Nucleus accumbens (tissue), 56 donors: Measurements from ENCODE around the gene GMNN.

Experiments
- DNase-seq, 56 donors: peaks; one replicate each; lab custom pipeline; 2025; lab: John Stamatoyannopoulos, UW

The GMNN gene

DNA sequence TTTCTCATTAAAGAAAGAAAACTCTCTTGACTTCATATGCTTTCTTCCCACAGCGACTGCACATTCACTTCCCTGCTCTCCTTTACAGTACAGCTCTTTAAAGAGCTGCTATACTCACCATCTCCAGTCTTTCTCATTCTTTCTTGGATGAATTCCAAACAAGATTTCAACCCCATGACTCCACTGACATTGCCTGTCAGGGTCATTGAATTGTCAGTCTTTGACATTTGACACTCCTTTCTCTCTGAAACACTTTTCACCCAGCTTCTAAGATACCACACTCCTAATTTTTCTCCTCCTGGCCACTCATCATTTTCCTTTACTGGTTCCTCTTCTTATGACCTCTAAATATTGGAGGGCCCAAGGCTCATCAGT lies 24.8 kb downstream of the GMNN start:
- DNase-seq = no peak

DNA sequence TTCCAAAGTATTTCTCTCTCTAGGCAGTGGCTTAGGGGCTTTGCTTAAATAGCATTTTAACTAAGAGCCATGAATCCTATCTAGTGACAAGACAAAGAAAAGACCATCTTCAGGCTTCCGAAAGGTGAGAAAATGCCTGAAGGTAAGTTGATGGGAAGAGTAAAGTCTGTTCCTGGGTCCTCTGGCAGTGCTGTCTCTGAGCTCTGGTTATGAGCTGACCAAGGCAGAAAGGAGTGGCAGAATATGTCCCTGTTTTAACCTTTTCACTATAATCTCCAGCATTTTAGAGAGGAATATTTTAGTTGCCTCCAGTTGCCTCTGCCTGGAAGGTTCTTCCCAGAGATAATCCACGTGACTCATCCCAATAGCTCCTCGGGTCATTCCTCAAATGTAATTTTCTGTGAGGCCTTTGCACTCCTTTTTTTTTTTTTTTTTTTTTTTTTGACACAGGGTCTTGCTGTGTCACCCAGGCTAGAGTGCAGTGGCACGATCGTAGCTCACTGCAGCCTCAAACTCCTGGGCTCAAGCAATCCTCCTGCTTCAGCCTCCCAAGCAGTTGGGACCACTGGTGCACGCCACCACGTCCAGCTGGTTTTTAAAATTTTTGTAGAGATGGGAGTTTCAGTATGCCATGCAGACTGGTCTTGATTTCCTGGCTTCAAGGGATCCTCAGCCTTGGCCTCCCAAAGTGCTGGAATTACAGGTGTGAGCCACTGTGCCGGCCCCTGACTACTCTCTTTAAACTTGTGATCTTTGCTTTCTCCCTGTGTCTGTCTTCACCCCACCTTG lies 27.7 kb downstream of the GMNN start:
- DNase-seq = peak in 1 of 56 donors; percentile 3

- DNase-seq = no peak
Measured at GRCh38 chr6:24807584-24807983, 32.8 kb downstream of the GMNN start.

- no peak for DNase-seq
Measured at GRCh38 chr6:24809728-24810127, 35.0 kb downstream of the GMNN start.

DNA sequence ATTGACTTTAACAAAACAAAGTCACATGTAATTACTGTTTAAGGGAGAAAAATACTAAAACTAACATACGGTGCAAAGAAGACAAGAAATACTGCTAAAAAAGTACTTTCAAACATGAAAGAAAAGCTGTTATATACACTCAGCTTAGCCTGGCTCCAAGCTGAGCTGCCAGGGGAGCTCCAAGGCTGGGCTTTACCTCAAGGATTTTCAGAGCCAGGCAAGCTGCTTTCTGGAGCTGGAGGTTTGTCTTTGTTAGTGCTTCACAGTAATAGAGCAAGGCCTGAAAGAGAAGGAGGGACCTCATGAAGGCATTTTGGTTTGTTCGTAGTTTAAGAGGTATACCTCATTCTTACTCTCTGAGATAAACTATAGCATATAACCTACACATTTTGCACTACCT lies 43.6 kb downstream of the GMNN start:
- DNase-seq = peak in 1 of 56 donors; percentile 4

DNA sequence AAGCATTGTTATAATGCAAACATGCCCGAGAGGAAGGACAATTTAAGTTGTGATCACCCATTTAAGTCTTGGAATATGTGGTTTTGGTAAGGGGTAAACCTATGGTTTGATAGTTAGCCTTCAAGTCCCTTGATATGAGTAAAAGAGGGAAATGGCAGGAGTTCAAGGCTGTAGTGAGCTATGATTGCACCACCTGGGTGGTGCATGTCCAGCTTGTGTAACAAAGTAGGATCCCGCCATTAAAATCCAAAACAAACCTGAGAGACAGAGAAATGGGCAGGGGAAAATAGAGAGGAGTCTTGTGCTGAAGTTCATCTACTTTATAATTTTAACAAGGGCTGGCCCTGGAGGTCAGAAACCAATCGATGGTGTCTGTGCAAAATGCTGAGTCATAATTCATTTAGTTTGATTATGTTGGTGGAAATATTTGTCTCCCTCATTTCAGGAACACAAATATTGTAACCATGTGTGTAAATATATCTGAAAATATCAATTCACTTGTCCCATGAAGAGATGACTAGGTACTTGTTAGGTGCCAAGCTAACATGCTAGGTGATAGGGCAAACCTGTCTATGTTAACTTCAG lies 47.2 kb downstream of the GMNN start:
- DNase-seq = no peak

DNA sequence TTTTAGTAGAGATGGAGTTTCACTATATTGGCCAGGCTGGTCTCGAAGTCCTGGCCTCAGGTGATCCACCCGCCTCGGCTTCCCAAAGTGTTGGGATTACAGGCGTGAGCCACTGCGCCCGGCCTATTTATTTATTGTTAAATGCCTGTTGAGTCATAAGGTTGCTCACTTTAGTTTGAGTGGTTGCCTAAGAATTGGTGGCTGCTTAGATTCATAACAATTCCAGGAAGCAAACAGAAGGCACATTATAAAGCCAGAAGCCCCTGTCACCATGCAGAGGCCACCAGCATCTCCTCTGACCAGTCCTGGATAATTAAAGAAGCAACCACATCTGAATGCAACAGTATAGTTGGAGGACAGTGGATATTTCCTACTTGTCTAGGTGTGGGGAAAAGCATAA lies 48.0 kb downstream of the GMNN start:
- DNase-seq = no peak

GRCh38 chr6:24823185-24823584 lies 48.4 kb downstream of the GMNN start:
- DNase-seq = no peak

GRCh38 chr6:24824142-24824938 lies 49.6 kb downstream of the GMNN start:
- no peak for DNase-seq

GRCh38 chr6:24825130-24825630 lies 50.4 kb downstream of the GMNN start:
- no peak for DNase-seq

DNA sequence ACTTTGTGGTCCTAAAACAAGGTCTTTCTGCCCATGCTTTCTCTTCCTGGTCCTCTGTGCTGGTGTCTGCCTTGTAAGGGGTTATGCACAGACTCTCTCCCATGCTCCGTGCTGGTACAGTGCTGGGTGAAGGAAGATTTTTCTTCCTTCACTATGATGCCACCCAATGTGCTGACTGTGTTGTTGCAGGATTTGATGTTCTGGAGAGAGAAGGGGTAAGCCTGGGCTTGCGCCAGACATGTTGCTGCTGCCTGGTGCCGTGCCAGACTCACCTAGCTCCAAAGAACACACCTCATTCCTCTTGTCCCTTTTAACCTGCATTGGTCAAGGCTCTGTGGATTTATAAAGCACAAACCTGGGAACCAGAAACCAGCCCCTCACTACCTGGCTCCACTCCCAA lies 52.4 kb downstream of the GMNN start:
- no peak for DNase-seq

DNA sequence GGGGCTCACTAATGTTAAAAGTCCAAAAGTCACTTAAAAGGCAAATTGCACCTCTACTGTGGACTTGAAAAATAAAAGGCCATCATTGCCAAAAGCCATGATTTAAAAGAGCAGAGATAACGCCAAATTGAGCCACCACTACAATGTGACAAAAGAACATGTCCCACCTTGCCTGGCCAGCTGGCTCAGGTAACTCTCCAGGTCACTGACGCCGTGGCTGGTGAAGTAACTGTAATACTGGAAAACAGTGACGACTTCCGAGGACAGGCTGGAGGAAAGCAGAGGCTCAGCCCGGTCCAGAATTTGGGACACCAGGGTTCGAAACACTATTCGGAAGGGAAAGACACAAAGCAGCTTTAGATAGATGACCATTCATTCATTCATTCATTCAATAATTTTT lies 53.2 kb downstream of the GMNN start:
- no peak for DNase-seq

DNA sequence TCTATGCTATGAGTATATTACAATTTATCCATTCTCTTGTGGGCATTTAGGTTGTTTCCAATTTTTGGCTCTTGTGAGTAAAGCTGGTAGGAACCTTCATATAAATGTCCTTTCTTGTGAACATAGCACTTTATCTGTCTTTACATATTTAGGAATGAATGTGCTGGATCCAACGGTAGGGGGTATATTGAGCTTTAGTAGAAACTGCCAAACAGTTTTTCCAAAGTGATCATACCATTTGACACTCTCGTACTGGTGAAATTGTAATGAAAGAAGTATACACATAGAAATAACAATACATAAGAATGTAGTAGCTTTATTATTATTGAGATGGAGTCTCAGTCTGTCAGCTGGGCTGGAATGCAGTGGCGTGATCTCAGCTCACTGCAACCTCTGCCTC lies 54.9 kb downstream of the GMNN start:
- no peak for DNase-seq

DNA sequence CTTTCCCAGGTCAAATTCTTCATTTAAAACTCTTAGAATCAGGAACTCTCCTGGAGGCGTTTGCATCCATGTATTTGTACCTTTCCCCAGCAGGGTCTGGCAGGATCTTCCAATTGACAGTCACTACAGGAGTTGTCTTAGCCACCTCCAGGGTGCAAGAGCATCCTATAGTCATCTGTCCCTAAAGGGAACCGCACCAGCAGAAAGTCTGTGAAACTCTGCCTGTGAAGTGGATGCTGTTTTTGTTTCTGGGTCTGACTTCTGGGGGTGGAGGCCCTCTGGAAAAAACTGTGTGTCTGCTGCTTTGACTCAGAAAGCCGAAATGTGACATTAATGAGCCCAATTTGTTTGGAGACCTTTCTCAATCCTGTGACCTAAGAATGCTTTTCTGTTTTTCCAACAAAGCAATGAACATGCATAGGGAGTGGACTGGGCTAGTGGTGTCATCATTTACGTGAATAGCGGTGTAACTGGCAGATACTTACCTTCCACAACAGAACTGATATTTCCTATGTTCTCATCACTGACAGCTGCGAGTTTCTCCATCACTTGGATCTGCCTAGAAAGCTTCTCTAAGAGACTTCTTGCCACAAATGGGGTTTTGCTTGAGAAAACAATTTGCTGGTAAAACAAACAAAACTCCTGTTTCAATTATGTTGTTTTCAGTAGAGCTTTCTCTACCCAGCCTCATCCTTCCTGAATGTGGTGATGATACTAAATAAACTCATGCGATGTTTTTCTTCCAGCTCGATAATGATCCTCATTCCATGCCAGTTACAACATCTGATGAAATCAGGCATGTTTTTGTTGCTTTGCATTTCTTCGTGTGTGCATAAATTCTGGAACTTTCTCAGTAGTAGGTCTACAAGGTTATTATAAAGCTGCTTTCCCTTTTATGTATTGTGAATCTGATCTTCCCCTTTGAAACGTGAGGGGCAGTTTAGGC lies 57.3 kb downstream of the GMNN start:
- DNase-seq = no peak

DNA sequence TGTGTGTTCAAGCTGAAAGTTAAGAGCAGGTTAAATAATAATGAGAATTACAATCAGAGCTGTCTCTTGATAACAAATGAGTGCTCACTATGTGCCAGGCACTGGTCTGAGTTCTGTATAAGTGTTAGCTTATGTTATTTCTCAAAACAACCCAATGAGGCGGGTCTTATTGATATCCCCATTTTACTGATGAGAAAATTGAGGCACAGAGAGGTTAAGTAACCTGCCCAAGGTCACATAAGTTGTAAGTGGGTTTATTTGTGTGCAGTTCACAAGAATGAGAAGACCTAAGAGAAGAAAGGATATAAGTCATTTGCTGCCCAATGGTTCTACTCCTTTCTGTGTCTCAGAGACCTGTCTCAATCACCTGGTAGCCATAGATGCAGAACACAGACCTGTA lies 58.1 kb downstream of the GMNN start:
- no peak for DNase-seq

GRCh38 chr6:24833711-24834386 lies 59.1 kb downstream of the GMNN start:
- no peak for DNase-seq
